MM.1S (cell line): ENCODE data around the gene ACVR1.
A peak's percentile ranks its signal among the peaks of the same experiment; 100 is the strongest.

Experiments used
- DNase-seq: peaks from one replicate; pipeline ENCODE4 v3.0.0-alpha.2; 2015
- H2AFZ ChIP-seq: fragments of 300-600 bp; sonication (generic); 2 replicates; pipeline ENCODE4 v1.6.0; 2016; ENCODE audit warnings: antibody characterized with exemption, low read length
- H3F3A ChIP-seq: fragments of 300-600 bp; sonication (generic); 2 replicates; pipeline ENCODE4 v1.6.1; 2016; ENCODE audit warnings: mild to moderate bottlenecking, antibody characterized with exemption, low read length, moderate library complexity, mixed read lengths; ENCODE audit not compliant: insufficient read depth
- H3K27ac ChIP-seq: fragments of 300-600 bp; sonication (generic); 2 replicates; pipeline ENCODE4 v1.5.1; 2016; ENCODE audit warnings: mild to moderate bottlenecking, low read length
- H3K27me3 ChIP-seq: fragments of 300-600 bp; sonication (generic); replicated peaks from 2 replicates; pipeline ENCODE4 v1.6.0; 2016; ENCODE audit warnings: low read length; ENCODE audit not compliant: insufficient read depth
- H3K36me3 ChIP-seq: fragments of 300-600 bp; sonication (generic); replicated peaks from 2 replicates; pipeline ENCODE4 v1.6.1; 2016; ENCODE audit warnings: mild to moderate bottlenecking, low read length, mixed read lengths; ENCODE audit not compliant: insufficient read depth
- H3K4me1 ChIP-seq: fragments of 300-600 bp; sonication (generic); 2 replicates; pipeline ENCODE4 v1.6.1; 2016; ENCODE audit warnings: low read length, mixed read lengths
- H3K4me2 ChIP-seq: fragments of 300-600 bp; sonication (generic); 2 replicates; pipeline ENCODE4 v1.6.0; 2016; ENCODE audit warnings: low read depth, low read length
- H3K4me3 ChIP-seq: fragments of 300-600 bp; sonication (generic); 2 replicates; pipeline ENCODE4 v1.5.1; 2016; ENCODE audit warnings: low read length, mixed read lengths
- H3K79me2 ChIP-seq: fragments of 300-600 bp; sonication (generic); 2 replicates; pipeline ENCODE4 v1.6.1; 2016; ENCODE audit warnings: mixed run types, low read length, mixed read lengths
- H3K9ac ChIP-seq: fragments of 300-600 bp; sonication (generic); 2 replicates; pipeline ENCODE4 v1.6.1; 2016; ENCODE audit warnings: low read length, mixed read lengths
- H3K9me2 ChIP-seq: fragments of 300-600 bp; sonication (generic); replicated peaks from 2 replicates; pipeline ENCODE4 v1.6.1; 2016; ENCODE audit warnings: mild to moderate bottlenecking, low read length, mixed read lengths; ENCODE audit not compliant: insufficient read depth
- H3K9me3 ChIP-seq: fragments of 300-600 bp; sonication (generic); replicated peaks from 2 replicates; pipeline ENCODE4 v1.6.1; 2016; ENCODE audit warnings: mild to moderate bottlenecking, low read length, mixed read lengths; ENCODE audit not compliant: insufficient read depth
- H4K20me1 ChIP-seq: fragments of 300-600 bp; sonication (generic); 2 replicates; pipeline ENCODE4 v1.6.1; 2016; ENCODE audit warnings: mild to moderate bottlenecking, low read length, moderate library complexity, mixed read lengths; ENCODE audit not compliant: insufficient read depth
- CTCF ChIP-seq: fragments of 300-600 bp; sonication (generic); IDR thresholded peaks from 2 replicates; pipeline ENCODE4 v1.5.1; 2016; ENCODE audit warnings: antibody characterized with exemption, low read length, mixed read lengths
- EZH2 ChIP-seq: fragments of 300-600 bp; sonication (generic); optimal IDR thresholded peaks from 2 replicates; pipeline ENCODE3; 2017; ENCODE audit warnings: low read depth, mild to moderate bottlenecking, antibody characterized with exemption, low read length, mixed read lengths
- EZH2phosphoT487 ChIP-seq: fragments of 300-600 bp; sonication (generic); IDR thresholded peaks from 2 replicates; pipeline ENCODE4 v1.6.1; 2018; ENCODE audit warnings: antibody characterized with exemption, low read length

Gene ACVR1

GRCh38 chr2:157900684-157901083, 24.6 kb upstream of the ACVR1 start:
- no peak for TF ChIP-seq EZH2phosphoT487
- no peak for TF ChIP-seq CTCF
- no peak for TF ChIP-seq EZH2
- Histone ChIP-seq H3F3A (peaks cover 29% of the 10 kb centered on the region), H3K9me2 (no peaks in the 10 kb centered on the region), H3K79me2 (no peaks in the 10 kb centered on the region), H2AFZ (no peak overlapping the region), H3K27me3 (no peaks in the 10 kb centered on the region), H3K4me2 (no peak overlapping the region), H3K4me3 (no peak overlapping the region), H3K27ac (peak overlapping the region; percentile 89; the same call in 1 of the 2 replicates), H3K36me3 (no peaks in the 10 kb centered on the region), H3K9me3 (no peaks in the 10 kb centered on the region), H3K4me1 (peaks cover 23% of the 10 kb centered on the region), H4K20me1 (no peaks in the 10 kb centered on the region), H3K9ac (no peak overlapping the region)
- no peak for DNase-seq

- DNase-seq = no peak
- Histone ChIP-seq H4K20me1 (no peaks in the 10 kb centered on the region), H3K9me3 (no peaks in the 10 kb centered on the region), H3K27ac (peak overlapping the region; percentile 89; the same call in 1 of the 2 replicates), H3K9ac (no peak overlapping the region), H2AFZ (no peak overlapping the region), H3K9me2 (no peaks in the 10 kb centered on the region), H3F3A (peaks cover 29% of the 10 kb centered on the region), H3K4me3 (no peak overlapping the region), H3K79me2 (no peaks in the 10 kb centered on the region), H3K36me3 (no peaks in the 10 kb centered on the region), H3K27me3 (no peaks in the 10 kb centered on the region), H3K4me1 (peaks cover 23% of the 10 kb centered on the region), H3K4me2 (peak overlapping the region; percentile 97; the same call in 1 of the 2 replicates)
- no peak for TF ChIP-seq CTCF
- no peak for TF ChIP-seq EZH2
- TF ChIP-seq EZH2phosphoT487 = no peak
Measured at GRCh38 chr2:157900203-157900602, 24.1 kb upstream of the ACVR1 start.

- peak; percentile 88 for DNase-seq
- no peaks in the 10 kb centered on the region for H3K36me3 ChIP-seq
- H3K4me1 ChIP-seq = peaks cover 23% of the 10 kb centered on the region
- H3K4me2 ChIP-seq = peak overlapping the region; percentile 97
- H3K4me3 ChIP-seq = peak overlapping the region; percentile 65
- H3K79me2 ChIP-seq = no peaks in the 10 kb centered on the region
- peaks cover 29% of the 10 kb centered on the region for H3F3A ChIP-seq
- peak overlapping the region; percentile 46 for H3K9ac ChIP-seq
- H3K9me3 ChIP-seq = no peaks in the 10 kb centered on the region
- no peaks in the 10 kb centered on the region for H3K9me2 ChIP-seq
- H4K20me1 ChIP-seq = no peaks in the 10 kb centered on the region
- H2AFZ ChIP-seq = peak overlapping the region; percentile 93
- peak overlapping the region; percentile 89 for H3K27ac ChIP-seq
- TF ChIP-seq EZH2phosphoT487 (no peak), EZH2 (no peak), CTCF (no peak)
- no peaks in the 10 kb centered on the region for H3K27me3 ChIP-seq
Measured at GRCh38 chr2:157899125-157899839, 23.2 kb upstream of the ACVR1 start.
